Activated T-helper 1 cell treated with Interleukin-2 at 50 U/mL for 16 hours (primary cell): Measurements from ENCODE around the gene GFM1.

Experiments used
- DNase-seq: peaks from one replicate; pipeline ENCODE4 v3.0.0-alpha.2; 2020; ENCODE audit warnings: low read depth

GFM1 gene

DNA sequence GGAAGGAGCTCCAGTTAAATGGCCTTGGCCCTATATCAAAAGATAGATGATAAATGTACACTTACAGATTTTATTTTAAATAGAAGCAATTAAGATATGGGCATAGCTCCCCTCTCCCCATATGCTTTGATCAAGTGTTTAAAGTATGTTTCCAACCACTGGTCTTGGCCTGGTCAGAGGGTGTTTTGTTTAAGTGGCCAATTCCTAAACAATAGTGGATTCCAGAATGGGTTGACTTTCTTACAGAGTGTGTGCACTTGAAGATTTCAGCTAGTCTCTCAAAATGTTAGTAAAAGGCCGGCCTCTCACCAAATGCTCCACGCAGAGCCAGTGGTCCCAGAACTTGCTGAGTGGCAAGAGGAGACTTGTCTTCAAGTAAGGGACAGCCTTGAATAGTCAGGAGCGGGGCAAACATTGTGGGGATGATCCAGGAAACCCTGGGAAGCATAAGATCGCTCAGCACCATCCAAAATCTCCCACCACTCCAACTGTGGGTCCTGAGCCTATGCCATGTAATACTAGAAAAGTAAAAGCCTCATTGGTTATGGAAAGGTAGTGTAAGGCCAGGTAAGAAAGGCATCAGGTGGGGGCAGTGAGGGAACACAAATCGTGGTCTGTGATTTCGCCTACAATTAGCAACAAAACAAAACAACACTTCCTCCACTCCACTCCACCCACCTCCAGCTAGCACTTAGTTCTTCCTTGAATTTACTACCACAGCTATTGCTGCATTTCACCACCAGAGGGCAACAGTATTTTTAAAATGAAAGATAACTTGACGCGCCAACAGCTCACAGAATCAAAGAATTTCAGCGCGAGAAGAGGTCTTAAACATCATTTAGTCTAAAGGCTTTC lies 83.1 kb downstream of the GFM1 start:
- no peak for DNase-seq

DNA sequence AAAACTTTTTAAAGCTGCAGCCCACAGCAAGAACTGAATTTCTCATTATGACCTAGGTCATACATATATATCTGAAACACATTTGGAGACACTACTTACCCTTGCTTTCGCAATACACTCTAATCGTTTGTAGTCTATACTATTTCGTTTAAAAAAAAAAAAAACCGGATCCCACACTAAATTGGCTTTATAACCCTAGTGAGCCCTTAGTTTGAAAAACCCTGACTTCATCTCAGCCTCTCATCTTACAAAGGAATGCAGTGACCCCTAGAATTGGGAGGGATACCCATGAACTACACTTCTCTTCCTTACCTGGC lies 83.7 kb downstream of the GFM1 start:
- DNase-seq, result no peak

DNA sequence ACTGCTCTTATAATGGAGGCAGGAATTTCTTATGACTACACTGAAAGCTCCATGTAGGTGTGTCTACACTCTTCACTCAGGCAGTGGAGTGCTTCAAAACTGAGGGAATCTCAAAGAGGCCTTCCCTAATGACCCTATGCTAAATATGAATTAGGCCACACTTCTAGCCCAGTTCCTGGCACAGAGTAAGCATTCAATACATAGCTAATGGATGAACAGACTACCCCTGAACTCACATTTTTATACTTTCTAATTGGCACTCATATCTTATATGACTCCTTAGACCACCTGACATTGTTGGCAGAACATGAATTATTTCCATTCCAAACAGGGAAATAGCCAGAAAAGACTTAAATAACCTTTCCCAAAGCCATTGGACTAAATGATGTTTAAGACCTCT lies 84.5 kb downstream of the GFM1 start:
- DNase-seq, result no peak

DNA sequence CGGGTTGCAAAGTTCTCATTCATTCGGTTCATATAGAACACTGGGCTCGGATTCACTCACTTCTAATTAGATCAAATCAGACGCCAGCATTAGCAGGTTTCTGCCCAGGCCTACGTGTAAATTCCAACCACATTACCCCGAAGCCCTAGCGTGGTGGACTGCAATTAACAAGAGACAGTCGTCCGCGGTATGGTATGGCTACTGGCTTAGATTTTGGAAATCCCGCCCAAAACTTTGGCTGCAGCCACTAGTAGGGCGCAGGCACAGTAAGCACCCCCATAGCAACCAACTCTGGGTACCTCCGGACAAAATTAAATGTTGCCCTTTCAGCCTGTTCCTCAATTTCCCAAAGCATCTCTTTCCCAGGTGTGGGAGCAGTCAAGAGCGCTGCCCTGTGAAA lies 87.2 kb downstream of the GFM1 start:
- DNase-seq, result no peak

DNA sequence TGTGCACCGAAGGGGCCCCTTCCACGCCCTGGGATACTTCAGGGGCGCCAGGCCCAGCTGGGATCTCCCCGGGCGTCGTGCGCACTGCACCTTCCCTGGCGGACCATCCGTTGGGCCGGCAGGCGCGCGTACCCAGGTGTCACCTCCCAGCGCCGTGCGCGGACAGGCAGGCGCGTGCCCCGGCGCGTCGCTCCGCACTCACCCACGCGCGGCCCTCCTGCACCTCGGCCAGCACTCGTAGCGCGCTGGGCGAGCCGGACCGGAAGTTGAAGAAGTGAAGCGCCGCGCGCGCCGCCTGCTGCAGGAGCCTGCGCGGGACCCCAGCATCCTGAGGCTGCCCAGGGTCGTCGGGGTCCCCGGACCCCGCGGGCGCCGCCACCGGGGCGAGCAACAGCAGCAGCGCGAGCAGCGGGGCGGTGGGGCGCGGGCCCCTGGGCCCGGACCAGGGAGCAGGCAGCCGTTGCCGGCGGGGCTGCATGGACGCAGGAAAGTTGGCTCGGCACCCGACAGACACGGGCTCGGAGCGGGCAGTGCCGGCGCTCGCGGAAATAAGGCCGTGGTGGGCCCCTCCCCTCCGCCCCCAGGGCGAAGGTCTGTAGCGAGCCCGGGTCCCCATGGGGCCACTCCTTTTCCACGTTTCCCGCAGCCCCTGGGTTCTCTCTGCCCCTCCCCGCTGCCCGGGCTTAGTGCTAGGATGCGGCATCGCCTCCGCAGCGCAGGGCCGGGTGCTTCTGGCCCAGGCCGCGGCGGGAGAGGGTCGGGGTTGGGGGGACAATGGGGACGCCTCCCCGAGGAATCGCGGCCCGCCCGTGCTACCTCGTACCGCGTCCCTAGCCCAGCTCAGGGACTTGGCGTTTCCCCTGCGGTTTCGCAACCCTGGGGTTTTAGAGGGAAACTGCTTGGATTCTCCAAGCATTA lies 87.9 kb downstream of the GFM1 start, which contains the start of gene RARRES1:
Gene RARRES1 (minus strand): TSS at position 520 of the 918 bp plus-strand sequence. CDS start 42 bp downstream, at position 478.
- no peak for DNase-seq

DNA sequence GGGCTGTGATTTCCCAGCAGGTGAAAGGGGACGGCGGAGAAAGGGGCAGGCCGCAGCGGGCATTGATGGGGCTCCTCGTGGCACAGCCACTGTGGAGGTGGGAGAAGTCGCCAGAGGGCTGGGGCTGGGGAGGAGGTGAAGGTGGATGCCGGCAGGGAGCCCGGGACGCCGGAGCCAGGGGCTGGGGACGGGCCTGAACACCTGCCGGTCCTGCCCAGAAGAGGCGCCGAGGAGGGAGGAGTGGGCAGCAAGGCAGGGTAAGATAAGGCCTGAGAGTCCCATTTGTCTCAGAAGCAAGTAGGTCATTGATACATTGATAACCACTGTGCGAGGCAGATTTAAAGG lies 88.5 kb downstream of the GFM1 start:
- DNase-seq, result no peak

DNA sequence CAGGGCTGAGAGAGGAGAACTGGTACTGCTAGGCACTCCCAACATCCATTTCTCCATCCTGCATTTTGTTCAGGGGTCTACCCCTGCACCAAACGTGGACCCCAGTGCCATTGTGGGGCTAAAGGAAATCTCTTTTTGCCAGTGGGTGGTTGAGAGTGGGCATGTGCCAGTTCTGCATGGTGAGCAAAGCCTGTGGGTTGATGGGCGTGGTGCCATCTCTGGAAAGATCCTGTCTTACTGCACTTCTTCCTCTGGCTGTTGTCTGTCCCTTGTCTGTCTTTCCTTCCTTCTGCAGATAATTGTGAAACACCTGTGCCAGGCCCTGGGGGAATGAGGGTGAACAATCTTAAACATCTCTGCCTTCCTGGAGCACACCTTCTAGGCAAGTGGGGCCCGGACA lies 89.3 kb downstream of the GFM1 start:
- DNase-seq, result no peak

DNA sequence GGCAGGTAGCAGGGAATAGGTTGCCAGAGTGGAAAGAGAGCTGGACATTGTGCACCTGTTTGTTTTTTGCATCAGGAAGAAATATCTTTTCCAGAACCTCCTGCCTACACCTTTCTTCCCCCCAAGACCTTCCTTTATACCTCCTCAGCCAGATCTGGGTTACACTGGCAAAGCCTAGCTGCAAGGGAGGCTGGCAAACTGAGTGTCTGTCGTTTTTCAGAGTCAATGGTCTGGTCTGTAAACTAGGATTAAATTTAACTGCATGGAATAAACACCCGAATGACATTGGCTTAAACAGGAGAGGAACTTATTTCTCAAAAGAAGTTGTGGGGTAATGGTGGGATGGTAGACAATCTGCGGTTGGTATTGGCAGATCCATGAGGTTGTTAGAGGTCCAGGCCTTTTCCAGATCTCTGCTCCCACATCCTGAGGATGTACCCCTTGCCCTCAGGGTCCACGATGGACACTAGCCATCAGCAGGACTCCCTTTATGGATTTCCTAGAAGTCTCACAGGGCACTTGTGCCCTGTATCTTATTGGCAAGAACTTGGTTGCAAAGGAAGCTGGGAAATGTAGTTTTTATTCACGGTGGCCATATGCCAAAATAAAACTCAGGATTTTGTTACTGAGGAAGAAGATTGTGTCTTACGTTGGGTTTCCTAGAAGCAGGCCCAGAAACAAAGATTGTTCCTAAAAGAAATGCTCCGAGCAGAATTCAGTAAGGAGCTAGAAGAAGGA lies 91.1 kb downstream of the GFM1 start:
- no peak for DNase-seq

DNA sequence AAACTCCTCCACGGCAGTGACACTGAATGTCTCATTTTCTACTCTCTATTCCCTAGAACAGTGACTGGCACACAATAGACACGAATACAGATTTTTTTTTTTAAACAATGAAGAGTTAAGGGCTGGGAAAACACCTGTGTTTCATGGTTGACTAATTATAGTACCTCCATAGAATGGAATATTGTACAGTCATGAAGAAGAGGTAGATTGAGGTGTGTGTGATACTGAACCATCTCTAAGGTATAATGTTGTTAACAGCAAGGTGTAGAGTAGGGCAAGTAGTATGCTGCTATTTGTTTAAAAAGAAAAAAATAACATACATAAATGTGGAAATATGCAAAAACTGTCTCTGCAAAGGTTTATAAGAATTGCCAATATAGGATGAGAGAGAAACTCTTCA lies 93.1 kb downstream of the GFM1 start:
- no peak for DNase-seq

DNA sequence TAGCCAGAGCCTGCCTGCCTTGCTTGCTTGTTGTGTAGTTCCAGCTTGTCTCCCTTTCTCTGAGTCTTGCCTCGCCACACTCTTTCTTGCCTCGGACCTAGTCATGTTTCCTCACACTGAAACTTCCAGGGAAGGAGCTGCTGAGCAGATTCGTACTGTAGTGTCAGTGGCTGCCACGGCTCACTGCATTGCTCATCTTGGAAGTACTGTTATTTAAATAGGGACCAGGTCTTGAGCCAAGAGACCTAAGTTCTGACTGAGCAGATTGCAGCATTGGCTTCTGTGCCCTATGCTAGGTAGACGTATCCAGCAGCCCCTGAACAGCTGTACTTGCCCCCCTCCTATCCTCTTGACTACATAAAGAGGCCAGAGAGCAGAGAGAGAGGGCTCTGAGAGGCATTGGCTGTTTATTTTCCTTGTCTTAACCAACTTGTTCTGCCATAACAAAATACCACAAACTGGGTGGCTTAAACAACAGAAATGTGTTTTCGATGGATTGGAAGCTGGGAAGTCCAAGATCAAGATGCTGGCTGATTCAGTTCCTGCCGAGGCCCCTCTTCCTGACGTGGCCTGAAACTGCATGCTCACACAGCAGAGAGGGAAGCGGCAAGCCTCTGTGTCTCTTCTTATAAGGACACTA lies 93.8 kb downstream of the GFM1 start:
- no peak for DNase-seq

DNA sequence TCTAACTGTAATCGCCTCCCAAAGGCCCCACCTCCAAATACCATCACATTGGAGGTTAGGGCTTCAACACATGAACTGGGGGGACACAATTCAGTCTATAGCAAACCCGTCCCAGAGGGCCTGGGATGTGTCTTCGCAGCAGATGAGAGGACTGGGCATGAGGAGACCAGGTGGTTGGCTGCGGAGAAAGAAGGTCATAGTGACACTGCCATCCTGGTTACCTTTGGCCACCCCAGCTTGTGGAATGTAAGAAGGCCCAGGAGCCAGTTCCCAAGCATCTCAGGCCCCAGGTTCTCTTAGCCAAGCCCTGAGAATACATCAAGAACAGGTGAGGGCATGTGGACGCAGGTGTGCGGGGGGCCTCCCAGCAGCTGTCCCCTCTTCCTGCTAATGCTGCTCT lies 94.3 kb downstream of the GFM1 start:
- no peak for DNase-seq

DNA sequence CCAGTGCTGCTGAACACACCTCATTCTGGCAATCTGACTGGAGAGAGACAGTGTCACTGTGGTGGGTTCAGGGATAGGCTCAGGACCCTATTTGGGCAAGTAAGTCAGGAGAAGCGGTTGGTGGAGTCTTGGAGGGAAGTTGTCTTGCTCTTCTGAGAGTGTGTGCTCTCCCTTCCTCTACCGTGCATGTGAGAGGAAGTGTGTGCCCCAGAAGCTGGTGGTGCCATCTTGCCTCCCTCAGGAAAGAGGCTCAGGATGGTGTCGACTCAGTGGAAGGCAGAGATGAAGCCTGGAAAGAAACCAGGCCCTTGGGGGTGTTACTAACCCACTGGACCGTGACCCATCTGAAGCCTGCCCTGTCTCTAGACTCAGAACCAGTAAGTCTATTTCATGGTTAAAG lies 94.8 kb downstream of the GFM1 start:
- no peak for DNase-seq

DNA sequence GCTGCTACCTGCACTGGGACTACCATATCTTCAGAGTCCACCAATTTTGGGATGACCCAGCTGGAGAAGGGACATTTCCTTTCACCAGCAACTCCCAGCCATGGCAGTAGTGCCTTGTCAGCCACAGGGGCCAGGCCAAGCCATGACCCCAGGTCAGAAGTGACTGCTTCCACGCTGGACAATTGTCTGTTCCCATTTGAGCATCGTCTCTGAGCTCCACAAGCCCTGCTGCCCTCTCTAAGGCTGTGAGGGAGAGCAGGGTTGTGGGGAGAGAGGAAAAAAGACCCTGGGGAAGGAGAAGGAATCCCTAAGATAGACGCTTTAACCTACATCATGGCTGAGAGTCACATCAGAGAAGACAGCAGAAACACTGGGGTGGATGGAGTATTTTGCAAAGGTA lies 95.3 kb downstream of the GFM1 start:
- no peak for DNase-seq
